Omental fat pad (tissue), 4 donors: ENCODE measurements around the gene AZGP1. TPM values are rescaled to one million over a fixed set of nuclear protein-coding genes. Genes with fewer than 3 reads are reported as not detected.

Experiments used
- small RNA-seq: library from RNA; depleted of rRNA; stranded (forward); fragments of <200 nt; gene quantifications from one replicate; pipeline ENCODE3, GENCODE V24; 2016
- total RNA-seq, 4 donors: library from RNA; depleted of rRNA; stranded (reverse); fragments of >200 nt; gene quantifications; one replicate each; pipeline ENCODE4 v1.1.0, GENCODE V29; 2016

AZGP1 gene
- total RNA-seq, 4 donors from 2014 or later = 70.9 to 155 (median 92.1) TPM

Small RNA genes within 50 kb of the gene (small RNA-seq; reads per million reads assigned to genes)
- gene RF00019 = not detected
- gene RF00561 = not detected

Other genes starting within 250 kb of the AZGP1 start
- 1 to 10 TPM in 1 of 4 donors, under 1 TPM in 2, not detected in 1; 0.56 to 2.8 (median 0.60) TPM for gene CYP3A7, start 240.8 kb downstream of the AZGP1 start, total RNA-seq
- 1 to 10 TPM in 1 of 4 donors, under 1 TPM in 1, not detected in 2; 0.60 to 1.8 TPM for gene CYP3A4, start 191.8 kb downstream of the AZGP1 start, total RNA-seq
- not detected for gene CYP3A43, start 148.0 kb downstream of the AZGP1 start, total RNA-seq
- 1 to 10 TPM in 1 of 4 donors, under 1 TPM in 1, not detected in 2; 0.72 to 1.2 TPM for gene OR2AE1, start 99.0 kb downstream of the AZGP1 start, total RNA-seq
- 10 to 100 TPM; 28.8 to 45.2 (median 35.1) TPM for gene TRIM4, start 56.5 kb downstream of the AZGP1 start, total RNA-seq
- gene GJC3, start 46.4 kb downstream of the AZGP1 start, total RNA-seq = under 1 TPM in 2 of 4 donors, not detected in 2; 0.63 to 0.74 TPM
- 10 to 100 TPM; 21.5 to 34.5 (median 28.0) TPM for gene ZKSCAN1, start 39.6 kb upstream of the AZGP1 start, total RNA-seq
- gene ZSCAN21, start 73.7 kb upstream of the AZGP1 start, total RNA-seq = 10 to 100 TPM; 11.4 to 14.7 (median 12.4) TPM
- 10 to 100 TPM; 14.5 to 25.4 (median 17.9) TPM for gene ZNF3, start 105.7 kb upstream of the AZGP1 start, total RNA-seq
- gene COPS6, start 112.9 kb upstream of the AZGP1 start, total RNA-seq = 10 to 100 TPM; 41.6 to 69.0 (median 50.0) TPM
- gene MCM7, start 125.4 kb upstream of the AZGP1 start, total RNA-seq = 10 to 100 TPM; 17.6 to 42.7 (median 28.7) TPM
- gene AP4M1, start 125.6 kb upstream of the AZGP1 start, total RNA-seq = 10 to 100 TPM in 2 of 4 donors, 1 to 10 TPM in 2; 7.2 to 20.6 (median 9.8) TPM
- 10 to 100 TPM; 21.0 to 37.5 (median 30.3) TPM for gene TAF6, start 143.3 kb upstream of the AZGP1 start, total RNA-seq
- 10 to 100 TPM in 2 of 4 donors, 1 to 10 TPM in 2; 5.8 to 18.6 (median 9.6) TPM for gene CNPY4, start 143.6 kb upstream of the AZGP1 start, total RNA-seq
- 1 to 10 TPM; 1.3 to 2.9 (median 1.7) TPM for gene MBLAC1, start 150.9 kb upstream of the AZGP1 start, total RNA-seq
- 100 to 1,000 TPM; 183 to 194 (median 184) TPM for gene LAMTOR4, start 172.9 kb upstream of the AZGP1 start, total RNA-seq
- 10 to 100 TPM in 2 of 4 donors, 1 to 10 TPM in 2; 5.7 to 13.2 (median 10.6) TPM for gene TRAPPC14, start 182.7 kb upstream of the AZGP1 start, total RNA-seq
- gene GAL3ST4, start 192.6 kb upstream of the AZGP1 start, total RNA-seq = 1 to 10 TPM in 2 of 4 donors, under 1 TPM in 2; 0.75 to 2.2 (median 1.1) TPM
- gene GPC2, start 201.3 kb upstream of the AZGP1 start, total RNA-seq = under 1 TPM in 1 of 4 donors, not detected in 3; 0.48 TPM
- 1 to 10 TPM in 1 of 4 donors, under 1 TPM in 3; 0.28 to 1.7 (median 0.85) TPM for gene STAG3, start 201.9 kb upstream of the AZGP1 start, total RNA-seq
- 1 to 10 TPM in 2 of 4 donors, under 1 TPM in 1, not detected in 1; 0.74 to 2.2 (median 1.1) TPM for gene PVRIG, start 243.9 kb upstream of the AZGP1 start, total RNA-seq